HG03135 (cell line): ENCODE measurements around the gene TCIRG1.
"Not testable (repeated sequence)": the region's sequence is repeated elsewhere in the genome, so short reads cannot be mapped to it uniquely, and the experiment has no call there.

ENCODE experiments used
- ATAC-seq: cut with Tn5 transposase; IDR thresholded peaks from one replicate; pipeline ENCODE4 v1.9.1; 2021; ENCODE audit warnings: mild to moderate bottlenecking, moderate library complexity; ENCODE audit not compliant: unreplicated experiment

TCIRG1 gene

DNA sequence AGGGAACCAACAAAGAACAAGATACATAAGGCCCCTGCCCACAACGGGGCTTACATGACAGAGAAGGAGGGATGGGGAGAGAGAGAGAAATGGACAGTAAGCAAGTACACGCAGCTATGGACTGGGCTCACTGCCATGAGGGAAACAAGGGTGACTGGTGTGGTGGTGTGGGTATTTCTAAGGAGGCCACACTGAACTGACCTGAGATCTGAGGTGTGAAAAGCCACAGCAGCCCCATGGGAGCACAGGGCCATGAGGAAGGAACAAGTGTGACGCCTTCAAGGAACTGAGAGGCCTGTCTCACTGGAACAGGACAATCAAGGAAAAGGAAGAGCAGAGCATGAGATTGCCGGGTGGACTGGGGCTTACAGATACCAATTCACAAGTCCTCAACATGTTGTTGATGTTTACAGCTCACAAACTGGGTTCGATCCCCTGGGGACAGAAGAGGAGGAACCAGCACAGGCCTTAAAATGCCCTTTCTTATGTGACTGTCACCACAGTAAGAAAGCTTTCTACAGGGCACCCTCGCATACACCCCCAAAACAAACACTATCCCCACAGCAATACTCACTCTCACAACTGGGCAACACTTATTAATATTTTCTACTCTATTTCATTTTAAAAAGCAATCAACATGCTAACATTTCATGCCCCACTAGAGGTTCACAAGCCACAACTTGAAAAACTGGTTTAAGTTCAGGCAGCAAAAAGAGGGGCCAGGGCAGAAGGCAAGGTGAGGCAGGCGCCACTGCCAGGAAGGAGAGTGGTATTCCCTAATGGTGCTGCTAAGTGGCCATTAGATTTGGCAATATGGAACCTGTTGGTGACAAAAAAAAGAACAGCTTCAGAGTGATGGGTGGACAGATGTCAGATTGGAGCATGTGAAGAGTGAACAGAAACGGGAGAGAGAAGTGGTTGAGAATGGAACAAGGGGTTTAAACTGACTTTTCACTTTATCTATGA, 39.1 kb downstream of the TCIRG1 start:
- no peak for ATAC-seq

DNA sequence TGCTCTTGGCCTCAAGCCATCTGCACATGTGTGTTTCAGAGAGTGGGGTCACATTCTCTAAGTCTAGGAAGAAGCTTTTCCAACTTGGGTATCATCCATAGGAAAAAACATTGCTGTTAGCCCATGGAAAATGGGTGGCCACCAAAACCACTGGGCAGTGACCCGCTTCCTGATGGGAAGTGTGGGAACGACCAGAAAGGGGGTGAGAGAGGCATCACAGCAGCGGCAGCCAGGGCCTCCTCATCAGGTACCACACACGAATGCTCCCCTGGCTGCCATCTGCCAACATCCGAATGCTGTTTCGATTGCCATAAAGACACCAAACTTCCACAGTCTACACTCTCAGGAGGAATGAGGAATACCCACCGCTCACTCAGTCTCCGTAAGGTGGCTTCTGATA, 42.0 kb downstream of the TCIRG1 start:
- ATAC-seq, result no peak

DNA sequence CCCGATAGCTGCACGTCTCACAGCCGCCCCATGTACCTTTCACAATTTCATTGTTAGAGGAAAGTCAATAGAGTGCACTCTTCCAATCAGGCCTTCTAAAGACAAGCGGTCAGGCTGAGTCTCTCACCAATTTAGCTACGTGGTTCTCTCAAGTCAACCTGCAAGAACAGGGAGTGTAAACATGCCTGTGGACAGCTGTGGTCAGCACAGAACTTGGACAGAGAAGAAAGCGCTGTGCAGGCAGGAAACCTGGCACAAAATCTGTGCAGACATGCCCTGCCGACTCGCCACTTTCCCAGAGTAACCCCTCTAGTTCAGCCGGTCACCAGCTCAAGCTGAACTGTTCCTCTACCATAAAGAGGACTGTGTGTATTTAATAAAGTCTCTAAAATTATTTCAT, 42.9 kb downstream of the TCIRG1 start:
- no peak for ATAC-seq

DNA sequence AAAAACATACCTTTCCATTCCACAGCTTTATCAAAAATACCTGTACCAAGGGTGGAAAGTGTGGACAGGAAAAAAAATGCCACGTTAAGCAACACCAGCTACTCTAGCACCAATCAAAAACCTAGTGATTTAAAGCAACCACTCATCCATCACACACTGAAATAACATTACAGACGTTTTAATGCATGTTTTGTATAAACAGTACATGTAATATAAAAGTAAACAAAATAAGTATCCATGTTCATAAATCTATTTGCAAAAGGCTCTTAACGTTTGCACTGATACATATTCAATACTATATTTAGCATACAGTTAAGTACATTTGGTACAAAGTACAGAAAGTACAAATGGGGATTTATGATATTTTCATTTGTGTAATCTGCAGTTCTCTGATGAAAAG, 43.7 kb downstream of the TCIRG1 start:
- no peak for ATAC-seq

DNA sequence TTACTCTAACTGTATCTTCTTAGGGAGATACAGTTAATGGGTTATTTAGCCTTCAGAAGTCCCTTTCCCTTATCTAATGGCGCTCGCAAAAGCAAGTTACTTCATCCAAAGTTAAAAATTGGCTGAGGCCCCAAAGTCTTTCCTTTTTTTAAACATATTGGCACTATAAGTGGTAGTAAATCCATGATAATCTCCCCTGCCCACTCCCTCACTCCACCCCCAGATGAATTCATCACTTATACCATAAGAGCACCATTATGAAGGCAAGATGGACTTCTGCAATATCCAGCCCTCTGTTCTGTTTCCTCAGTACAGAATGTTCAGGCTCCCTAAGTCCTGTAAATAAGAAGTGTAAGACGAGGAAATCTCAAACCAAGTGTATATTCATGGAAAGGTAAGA, 44.7 kb downstream of the TCIRG1 start:
- no peak for ATAC-seq

DNA sequence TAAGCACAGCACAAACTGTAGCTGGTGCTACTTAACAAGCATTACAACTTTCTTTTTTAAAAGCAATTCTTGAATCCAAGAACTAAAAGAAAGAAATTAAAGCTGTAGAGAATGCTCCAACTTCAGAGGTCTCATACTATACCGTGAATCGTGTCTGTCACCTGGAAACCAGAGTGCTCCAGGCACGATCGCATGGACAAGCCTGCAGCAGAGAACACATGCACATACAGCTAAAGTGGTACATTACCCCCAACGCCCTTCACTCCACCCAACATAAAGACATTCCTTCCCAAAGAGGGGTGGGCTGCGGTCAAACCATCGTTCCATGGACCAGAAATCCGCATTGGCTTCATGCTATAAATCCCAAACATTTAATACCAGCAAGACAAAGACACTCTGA, 50.9 kb downstream of the TCIRG1 start:
- ATAC-seq, result no peak

DNA sequence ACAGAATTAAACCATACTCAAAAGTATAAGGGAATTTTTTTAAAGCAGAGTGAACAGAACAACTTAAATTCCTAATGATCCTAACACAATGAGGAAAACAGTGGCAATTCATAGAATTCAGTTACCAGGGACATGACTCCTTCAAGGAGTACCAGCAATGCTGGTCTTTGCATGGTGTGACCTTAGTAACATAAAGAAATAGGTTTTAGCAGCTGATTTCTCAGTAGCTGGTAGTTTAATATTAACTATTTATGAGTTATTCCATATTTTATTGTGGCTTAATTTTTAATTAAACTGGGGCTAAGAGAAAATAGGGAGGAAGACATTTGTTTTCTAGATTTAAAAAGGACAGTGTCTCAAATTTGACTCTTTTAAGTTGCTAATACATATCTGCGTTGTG, 51.5 kb downstream of the TCIRG1 start:
- ATAC-seq, result no peak

DNA sequence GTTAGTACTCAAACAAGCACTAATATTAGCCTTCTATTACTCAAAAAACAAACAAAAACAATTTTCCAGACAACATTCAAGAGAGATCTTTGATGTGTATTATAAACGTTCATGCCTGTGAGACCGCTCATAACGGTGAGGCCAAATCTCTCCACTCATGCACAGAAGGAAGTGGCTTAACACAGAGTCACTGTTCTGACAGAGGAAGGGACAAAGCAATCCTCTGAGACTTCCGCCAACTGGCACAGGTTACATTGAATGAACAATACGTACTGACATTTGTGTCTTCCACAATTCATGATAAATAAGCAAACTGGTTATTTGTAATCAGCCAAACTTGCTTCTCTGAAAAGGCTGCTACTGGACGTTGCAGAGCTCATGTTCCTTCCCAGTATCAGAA, 51.9 kb downstream of the TCIRG1 start:
- ATAC-seq, result no peak

DNA sequence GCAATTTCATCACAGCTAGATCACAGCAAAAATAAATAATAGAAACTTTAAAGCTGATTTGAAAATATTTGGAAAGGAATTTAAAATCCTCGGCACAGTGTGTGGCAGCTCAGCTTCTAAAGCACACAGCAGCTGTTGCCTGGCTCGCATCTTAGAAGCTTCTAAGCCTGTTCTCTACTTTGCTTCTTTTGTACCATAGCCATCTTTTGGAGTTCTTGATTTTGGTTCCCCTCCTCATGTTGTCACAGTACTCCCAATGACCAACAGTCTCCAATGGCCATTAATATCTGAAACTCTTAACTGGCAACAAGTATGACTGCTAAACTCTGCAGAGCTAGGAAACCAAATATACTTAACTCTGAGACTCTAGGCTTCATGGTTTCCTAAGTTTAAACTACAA, 53.6 kb downstream of the TCIRG1 start:
- no peak for ATAC-seq

DNA sequence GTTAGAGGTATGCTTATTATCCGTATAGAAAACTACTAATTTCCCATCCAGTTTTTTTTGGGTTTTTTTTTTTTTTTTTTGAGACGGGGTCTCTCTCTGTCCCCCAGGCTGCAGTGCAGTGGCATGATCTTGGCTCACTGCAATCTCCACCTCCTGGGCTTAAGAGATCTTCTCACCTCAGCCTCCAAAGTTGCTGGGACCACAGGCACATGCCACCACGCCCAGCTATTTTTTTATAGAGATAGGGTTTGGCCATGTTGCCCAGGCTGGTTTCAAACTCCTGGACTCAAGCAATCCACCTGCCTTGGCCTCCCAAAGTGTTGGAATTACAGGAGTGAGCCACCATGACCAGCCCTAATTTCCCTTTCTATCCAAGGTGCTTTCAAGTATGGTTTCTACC, 54.1 kb downstream of the TCIRG1 start:
- ATAC-seq, result not testable (repeated sequence)

DNA sequence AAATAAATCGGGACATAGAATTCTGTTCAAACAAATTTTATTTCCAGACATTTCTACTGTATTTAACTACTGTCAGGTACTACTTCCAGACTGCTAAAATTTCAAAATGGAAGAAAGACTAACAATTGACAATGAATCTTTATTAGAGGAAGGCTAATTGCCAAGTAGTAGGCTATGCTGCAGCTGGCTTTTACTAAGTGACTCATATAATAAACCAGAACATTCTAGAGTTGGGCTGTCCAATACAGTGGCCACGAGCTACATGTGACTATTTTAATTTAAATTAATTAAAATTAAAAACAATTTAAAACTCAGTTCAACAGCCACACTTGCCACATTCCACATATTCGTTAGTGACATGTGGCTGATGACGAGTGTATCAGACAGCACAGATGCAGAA, 54.7 kb downstream of the TCIRG1 start:
- ATAC-seq, result no peak

DNA sequence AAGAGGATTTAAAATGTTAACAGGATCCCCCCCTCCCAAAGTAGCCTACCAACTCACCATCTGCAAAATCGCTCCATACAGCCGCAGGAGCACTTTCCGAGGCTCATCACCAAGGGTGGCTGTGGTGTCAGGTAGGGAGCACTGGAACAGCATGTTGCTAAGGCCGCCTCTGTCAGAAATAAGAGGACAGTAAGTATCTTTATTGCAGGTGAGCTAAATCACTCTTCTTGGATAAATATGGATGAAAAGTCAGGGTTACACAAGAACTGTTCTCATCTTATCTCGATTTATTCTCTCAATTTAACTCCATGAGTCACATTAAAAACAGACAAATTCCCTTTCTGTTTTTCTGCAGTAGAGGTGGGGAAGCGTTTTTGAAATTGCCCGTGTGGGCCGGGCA, 58.1 kb downstream of the TCIRG1 start:
- no peak for ATAC-seq

DNA sequence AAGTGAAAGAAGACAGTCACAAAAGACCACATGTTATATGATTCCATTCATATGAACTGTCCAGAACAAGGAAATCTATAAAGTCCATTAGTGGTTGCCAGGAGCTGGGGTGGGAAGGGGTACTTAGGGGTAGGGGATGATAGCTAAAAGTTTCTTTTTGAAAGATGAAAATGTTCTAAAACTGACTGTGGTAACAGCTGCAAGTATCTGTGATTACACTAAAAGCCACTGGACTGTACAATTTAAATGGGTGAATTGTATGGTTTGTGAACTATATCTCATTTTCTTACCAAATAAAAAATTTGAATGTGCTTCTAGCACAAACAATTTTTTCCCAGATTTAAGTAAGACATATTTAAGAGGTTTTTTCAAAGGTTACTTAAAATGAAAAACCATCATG, 60.2 kb downstream of the TCIRG1 start:
- no peak for ATAC-seq

DNA sequence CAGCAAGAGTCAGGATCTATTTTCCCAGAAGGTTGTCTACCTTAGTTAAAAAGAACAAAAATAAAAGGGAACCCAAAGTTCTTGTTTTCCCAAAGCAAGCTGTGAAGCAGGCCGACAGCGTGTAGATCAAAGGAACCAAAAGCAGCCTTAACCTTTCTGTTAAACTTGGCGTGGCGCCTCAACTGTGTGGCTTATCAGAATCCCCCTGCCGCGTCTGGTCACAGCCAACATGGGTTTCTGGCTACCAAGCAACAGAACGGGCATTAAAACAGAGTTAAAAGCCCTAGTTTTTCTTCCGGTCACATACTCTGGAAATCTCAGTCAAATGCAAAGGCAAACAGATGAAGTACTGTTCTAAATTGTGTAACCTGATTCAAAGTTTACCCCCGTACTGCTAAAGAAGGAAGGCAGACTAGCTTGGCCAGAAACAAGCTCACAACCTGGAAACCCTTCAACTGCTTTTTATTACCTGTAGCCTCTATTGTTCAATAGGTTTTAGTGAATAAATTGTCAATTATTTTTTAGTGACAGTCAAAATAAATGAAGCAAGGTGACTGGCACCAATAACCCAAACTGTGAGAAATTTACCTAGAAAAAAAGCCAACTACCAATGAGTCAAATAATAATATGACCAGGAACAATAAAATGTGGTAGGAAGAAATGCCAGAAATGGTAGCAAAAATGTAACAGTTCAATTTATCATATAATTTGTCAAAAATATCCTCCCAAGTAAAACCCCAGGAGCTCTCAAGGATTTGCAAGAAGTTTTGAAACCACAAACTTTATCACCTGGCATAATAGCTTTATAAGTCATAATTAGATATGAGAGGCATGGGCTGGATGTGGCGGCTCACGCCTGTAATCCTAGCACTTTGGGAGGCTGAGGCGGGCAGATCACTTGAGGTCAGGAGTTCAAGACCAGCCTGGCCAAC, 60.9 kb downstream of the TCIRG1 start:
- ATAC-seq, result no peak
